NCI-H2081 (cell line): ENCODE measurements around the gene C19orf85.
A peak's percentile ranks its signal among the peaks of the same experiment; 100 is the strongest.
"Not testable (repeated sequence)": the region's sequence is repeated elsewhere in the genome, so short reads cannot be mapped to it uniquely, and the experiment has no call there.

Experiments
- DNase-seq, 2 experiments: peaks; one replicate each; lab custom pipeline; 2025; lab: John Stamatoyannopoulos, UW

C19orf85 gene

GRCh38 chr19:55440411-55441105, 24.0 kb downstream of the C19orf85 start:
- no peak for DNase-seq

DNA sequence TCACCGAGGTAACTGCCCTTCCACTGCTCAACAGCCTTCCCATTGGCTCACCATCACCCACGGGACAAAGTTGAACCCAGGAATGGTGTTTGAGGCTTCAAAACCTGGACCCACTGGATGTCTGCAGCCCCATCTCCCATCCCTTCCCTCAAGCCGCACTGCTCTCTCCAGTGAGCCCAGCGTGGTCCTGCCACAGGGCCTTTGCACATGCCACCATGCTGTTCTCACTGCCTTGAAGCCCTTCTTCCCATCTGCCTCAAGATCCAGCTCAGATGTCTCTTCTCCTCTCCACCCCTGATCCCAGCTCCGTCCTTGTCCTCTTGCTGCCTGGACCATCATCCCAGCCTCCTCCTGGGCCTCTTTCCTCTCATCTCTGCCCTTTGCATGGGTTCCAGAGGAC, 25.5 kb downstream of the C19orf85 start:
- DNase-seq: no peak

DNA sequence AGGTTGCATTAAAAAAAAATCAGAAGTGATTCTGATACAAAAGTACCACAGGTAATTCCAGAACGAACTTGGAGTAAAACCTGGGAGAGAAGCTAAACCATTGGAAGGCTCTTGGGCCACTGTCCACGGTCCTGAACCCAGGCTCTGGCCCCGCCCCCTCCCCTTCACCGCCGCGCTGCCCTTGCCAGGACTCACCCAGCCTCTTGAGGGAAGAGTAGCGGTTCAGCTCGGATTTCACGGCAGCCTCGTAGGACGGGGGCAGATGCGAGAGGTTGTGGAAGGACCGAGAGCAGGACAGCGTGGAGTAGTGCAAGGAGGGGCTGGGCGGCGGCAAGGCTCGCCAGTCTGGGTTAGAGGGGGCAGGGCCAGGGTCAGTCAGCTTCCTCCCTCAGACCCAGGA, 27.1 kb downstream of the C19orf85 start:
- no peak for DNase-seq

DNA sequence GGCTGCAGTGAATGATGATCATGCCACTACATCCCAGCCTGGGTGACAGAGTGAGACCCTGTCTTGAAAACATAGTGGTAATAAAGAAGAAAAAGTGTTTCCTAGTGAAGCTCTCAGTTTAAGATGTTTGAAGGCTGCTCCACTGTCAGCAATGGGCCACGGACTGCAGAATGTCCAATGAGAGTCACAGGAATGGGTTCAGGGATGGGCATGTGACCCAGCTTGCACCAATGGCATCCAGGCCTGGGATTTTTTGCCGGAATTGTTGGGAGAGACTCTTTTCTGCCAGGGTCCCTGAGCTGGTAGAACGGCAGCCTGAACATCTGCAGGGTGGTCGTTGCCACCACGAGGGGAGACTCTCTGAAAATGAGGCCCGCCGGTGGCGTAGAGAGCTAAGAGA, 27.7 kb downstream of the C19orf85 start:
- no peak for DNase-seq

GRCh38 chr19:55435020-55435419, 29.5 kb downstream of the C19orf85 start:
- no peak for DNase-seq

GRCh38 chr19:55434356-55434919, 30.1 kb downstream of the C19orf85 start:
- DNase-seq: no peak

DNA sequence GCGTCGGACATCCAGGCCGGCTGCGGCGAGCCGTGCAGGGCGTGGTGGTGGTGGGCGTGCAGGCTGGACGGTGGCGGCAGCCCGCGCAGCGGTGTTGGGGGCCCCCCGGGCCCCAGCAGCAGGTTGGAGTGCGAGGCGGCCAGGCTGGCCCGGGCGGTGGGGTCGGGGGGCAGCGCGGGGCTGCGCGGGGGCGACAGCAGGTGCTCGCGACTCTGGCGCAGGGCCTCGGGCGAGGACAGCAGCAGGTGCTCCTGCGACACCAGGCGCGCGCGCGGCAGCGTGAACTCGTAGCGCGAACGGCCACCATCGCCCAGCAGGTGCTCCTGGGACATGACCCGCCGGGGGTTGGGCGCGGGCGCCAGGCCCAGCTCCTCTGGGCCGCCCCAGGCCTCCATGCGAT, 31.3 kb downstream of the C19orf85 start:
- no peak for DNase-seq

- DNase-seq: no peak
Observed at GRCh38 chr19:55432241-55432959, 32.2 kb downstream of the C19orf85 start.

DNA sequence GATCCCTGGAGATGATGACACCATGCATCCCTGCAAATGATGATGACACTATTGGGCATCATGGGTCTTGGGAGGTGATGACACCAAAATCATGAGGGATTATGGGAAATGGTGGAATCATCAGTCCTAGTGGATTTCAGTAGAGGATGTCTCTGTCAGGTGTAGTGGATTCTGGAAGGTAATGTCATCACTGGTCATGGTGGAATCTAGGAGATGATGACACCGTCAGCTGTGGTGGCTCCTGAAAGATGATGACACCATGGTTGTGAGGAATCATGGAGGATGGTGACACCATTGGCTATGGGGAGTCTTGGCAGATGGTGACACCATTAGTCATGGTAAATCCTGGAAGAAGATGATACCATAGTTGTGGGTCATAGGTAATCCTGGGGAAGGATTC, 33.4 kb downstream of the C19orf85 start:
- no peak for DNase-seq

GRCh38 chr19:55426042-55426441, 38.5 kb downstream of the C19orf85 start:
- DNase-seq: no peak

DNA sequence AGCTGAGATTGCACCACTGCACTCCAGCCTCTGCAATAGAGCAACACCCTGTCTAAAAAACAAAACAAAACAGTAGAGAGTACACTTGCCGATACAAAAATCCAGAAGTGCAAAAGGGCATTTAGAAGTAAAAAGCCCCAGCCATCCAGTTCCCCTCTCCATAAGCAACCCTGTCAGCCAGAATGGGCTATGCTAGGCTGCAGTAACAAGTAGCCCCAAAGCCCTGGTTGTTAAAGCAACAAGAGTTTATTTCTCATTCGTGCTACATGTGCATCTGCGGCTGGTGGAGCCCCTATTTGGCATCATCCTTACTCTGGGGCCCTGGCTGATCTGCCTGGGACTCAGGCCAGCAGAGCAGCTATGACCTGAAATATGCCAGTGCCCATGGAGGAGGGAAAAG, 40.0 kb downstream of the C19orf85 start:
- no peak for DNase-seq

DNA sequence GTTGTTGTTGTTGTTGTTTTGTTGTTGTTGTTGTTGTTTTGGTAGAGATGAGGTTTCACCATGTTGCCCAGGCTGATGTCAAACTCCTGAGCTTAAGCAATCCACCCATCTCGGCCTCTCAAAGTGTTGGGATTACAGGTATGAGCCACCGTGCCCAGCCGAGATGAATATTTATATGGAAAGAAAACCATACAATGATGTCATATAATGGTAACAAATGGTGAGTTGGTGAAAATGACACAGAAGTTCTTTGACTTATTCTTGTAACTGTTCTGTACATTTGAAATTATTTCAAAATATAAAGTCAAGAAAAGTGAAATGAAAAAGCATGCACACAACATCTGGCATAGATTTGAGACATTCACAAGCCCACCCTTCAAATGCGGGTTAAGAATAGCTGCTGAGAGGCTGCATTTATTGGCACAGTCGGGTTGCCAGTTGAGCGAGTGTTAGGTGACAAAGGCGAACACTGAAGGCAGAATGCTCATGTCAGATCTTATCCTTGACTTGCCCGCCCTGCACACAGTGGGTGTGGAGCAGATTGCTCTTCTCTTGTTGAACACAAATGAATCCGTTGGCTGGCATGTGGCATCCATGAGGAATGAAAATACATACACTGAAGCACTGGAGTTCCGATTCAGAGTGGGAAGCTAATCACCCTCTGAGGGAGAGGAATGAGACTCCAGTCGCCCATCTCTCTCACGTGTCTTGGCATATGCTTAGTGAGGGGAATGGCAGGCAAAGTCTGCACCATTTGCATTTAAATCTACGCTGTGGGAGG, 41.1 kb downstream of the C19orf85 start:
- DNase-seq: no peak

DNA sequence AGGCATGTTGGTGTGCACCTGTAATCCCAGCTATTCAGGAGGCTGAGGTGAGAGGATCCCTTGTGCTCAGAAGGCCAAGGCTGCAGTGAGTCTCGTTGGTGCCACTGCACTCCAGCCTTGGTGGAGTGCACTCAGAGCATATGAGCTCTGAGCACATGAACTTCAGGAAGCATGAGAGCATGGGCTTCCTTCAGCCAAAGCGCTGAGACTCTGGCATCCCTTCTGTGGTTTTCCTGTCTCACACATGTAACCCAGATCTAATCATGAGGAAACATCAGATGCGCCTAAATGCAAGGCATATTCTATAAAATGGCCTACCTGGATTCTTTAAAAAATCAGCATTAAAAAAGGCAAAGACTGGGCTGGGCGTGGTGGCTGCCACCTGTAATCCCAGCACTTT, 43.3 kb downstream of the C19orf85 start:
- not testable (repeated sequence) for DNase-seq

- DNase-seq: no peak
Observed at GRCh38 chr19:55419624-55420236, 44.8 kb downstream of the C19orf85 start.

DNA sequence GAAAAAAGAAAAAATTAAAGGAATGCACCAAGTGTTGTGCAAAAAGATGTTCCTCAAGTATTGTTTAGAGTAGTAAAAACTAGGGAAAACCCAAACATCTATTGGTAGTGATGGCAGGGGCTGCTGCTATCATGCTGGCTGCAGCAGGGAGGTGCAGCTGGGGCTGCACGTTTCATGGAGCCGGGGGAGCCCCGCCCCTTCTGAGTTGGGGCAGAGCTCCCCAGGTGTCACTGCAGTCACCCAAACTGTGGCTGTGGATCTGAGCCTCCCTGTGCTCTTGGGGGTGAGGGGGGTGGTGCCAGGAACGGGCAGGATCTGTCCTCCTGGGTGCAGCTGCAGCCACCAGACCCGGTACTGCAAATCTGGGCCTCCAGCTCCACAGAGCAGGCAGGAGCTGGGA, 45.4 kb downstream of the C19orf85 start:
- DNase-seq: no peak

DNA sequence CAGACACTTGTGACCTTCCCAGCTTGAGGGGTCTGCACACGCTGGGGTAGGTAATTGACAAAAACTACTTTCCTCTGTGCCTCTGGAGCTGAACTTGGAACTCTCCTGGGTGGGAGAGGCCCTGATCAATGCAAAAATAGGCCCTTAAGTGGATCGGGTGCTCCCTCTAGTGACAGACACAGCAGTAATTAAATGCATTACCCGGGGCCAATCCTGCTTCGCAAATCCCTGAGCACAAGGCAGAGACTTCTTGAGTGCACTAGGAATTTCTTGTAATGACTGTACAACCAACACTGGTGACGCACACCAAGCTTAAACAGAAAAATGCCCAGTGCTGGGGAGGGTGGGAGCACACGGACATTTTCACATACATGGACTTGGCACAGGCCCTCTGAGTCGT, 46.4 kb downstream of the C19orf85 start:
- DNase-seq: peak; percentile 58 to 65
